H9 (cell line): Measurements from ENCODE around the gene AFAP1. TPM values are rescaled to one million over a fixed set of nuclear protein-coding genes. Genes with fewer than 3 reads are reported as not detected.

ENCODE experiments used
- DNase-seq: peaks from one replicate; pipeline ENCODE4 v3.0.0-alpha.2; 2017
- H2AFZ ChIP-seq: one replicate; pipeline ENCODE4 v1.6.1; 2013; ENCODE audit warnings: mild to moderate bottlenecking, low read length, control low read depth, moderate library complexity
- H2AK5ac ChIP-seq: 2 replicates; pipeline ENCODE4 v1.6.1; 2013; ENCODE audit warnings: low read length, control low read depth, mixed read lengths; ENCODE audit not compliant: insufficient read length
- H2BK120ac ChIP-seq: one replicate; pipeline ENCODE4 v1.6.1; 2013; ENCODE audit warnings: low read depth, mild to moderate bottlenecking, low read length, control low read depth, inconsistent platforms; ENCODE audit not compliant: poor library complexity, severe bottlenecking
- H2BK12ac ChIP-seq: 2 replicates; pipeline ENCODE4 v1.6.1; 2013; ENCODE audit warnings: low read length, control low read depth, mixed read lengths, low read depth; ENCODE audit not compliant: insufficient read length
- H2BK15ac ChIP-seq: 2 replicates; pipeline ENCODE4 v1.6.1; 2013; ENCODE audit warnings: low read depth, low read length, control low read depth
- H2BK20ac ChIP-seq: one replicate; pipeline ENCODE4 v1.6.1; 2013; ENCODE audit warnings: low read depth, mild to moderate bottlenecking, low read length, control low read depth, inconsistent platforms; ENCODE audit not compliant: poor library complexity, severe bottlenecking
- H2BK5ac ChIP-seq: 2 replicates; pipeline ENCODE4 v1.6.1; 2013; ENCODE audit warnings: low read length, control low read depth, mixed read lengths; ENCODE audit not compliant: insufficient read length
- H3K14ac ChIP-seq: 2 replicates; pipeline ENCODE4 v1.6.1; 2013; ENCODE audit warnings: low read length, control low read depth; ENCODE audit not compliant: insufficient read depth
- H3K18ac ChIP-seq: 2 replicates; pipeline ENCODE4 v1.6.1; 2013; ENCODE audit warnings: low read depth, mild to moderate bottlenecking, mixed read lengths, low read length, control low read depth; ENCODE audit not compliant: insufficient read length
- H3K23ac ChIP-seq: 2 replicates; pipeline ENCODE4 v1.6.1; 2013; ENCODE audit warnings: low read length, control low read depth, mixed read lengths, low read depth; ENCODE audit not compliant: insufficient read length
- H3K23me2 ChIP-seq: 2 replicates; pipeline ENCODE4 v1.6.1; 2013; ENCODE audit warnings: low read depth, mild to moderate bottlenecking, mixed read lengths, low read length, control low read depth; ENCODE audit not compliant: insufficient read length, poor library complexity, severe bottlenecking
- H3K27ac ChIP-seq: 2 replicates; pipeline ENCODE4 v1.5.1; 2013; ENCODE audit warnings: low read length, control low read depth, mixed read lengths, low read depth; ENCODE audit not compliant: insufficient read length
- H3K27me3 ChIP-seq: 2 replicates; pipeline ENCODE4 v1.6.1; 2013; ENCODE audit warnings: low read length, control low read depth, inconsistent platforms; ENCODE audit not compliant: insufficient read depth
- H3K4ac ChIP-seq: 2 replicates; pipeline ENCODE4 v1.6.1; 2013; ENCODE audit warnings: low read depth, mild to moderate bottlenecking, control low read depth, inconsistent platforms, low read length, moderate library complexity
- H3K4me1 ChIP-seq: 2 replicates; pipeline ENCODE4 v1.6.1; 2013; ENCODE audit warnings: low read length, control low read depth, inconsistent platforms; ENCODE audit not compliant: insufficient read depth
- H3K4me2 ChIP-seq: 2 replicates; pipeline ENCODE4 v1.6.1; 2013; ENCODE audit warnings: low read length, control low read depth, mixed read lengths; ENCODE audit not compliant: insufficient read length, insufficient read depth
- H3K56ac ChIP-seq: 2 replicates; pipeline ENCODE4 v1.6.1; 2013; ENCODE audit warnings: low read depth, mild to moderate bottlenecking, mixed read lengths, low read length, control low read depth; ENCODE audit not compliant: insufficient read length
- H3K79me1 ChIP-seq: 2 replicates; pipeline ENCODE4 v1.6.1; 2013; ENCODE audit warnings: low read depth, mild to moderate bottlenecking, moderate library complexity, low read length, control low read depth, inconsistent platforms; ENCODE audit not compliant: insufficient read depth, poor library complexity, severe bottlenecking
- H3K79me2 ChIP-seq: 2 replicates; pipeline ENCODE4 v1.6.1; 2013; ENCODE audit warnings: low read length, control low read depth, inconsistent platforms; ENCODE audit not compliant: insufficient read depth
- H3K9ac ChIP-seq: 2 replicates; pipeline ENCODE4 v1.6.1; 2013; ENCODE audit warnings: low read length, control low read depth, mixed read lengths; ENCODE audit not compliant: insufficient read length; ENCODE audit errors: extremely low read depth
- H3K9me3 ChIP-seq: one replicate; pipeline ENCODE4 v1.6.1; 2013; ENCODE audit warnings: low read depth, low read length, inconsistent platforms; ENCODE audit not compliant: control insufficient read depth
- H3T11ph ChIP-seq: one replicate; pipeline ENCODE4 v1.6.1; 2013; ENCODE audit warnings: mild to moderate bottlenecking, low read length, control low read depth, inconsistent platforms
- H4K20me1 ChIP-seq: one replicate; pipeline ENCODE4 v1.6.1; 2013; ENCODE audit not compliant: control insufficient read depth, insufficient read length, insufficient read depth
- H4K5ac ChIP-seq: 2 replicates; pipeline ENCODE4 v1.6.1; 2013; ENCODE audit warnings: low read depth, mild to moderate bottlenecking, mixed read lengths, low read length, control low read depth; ENCODE audit not compliant: insufficient read length
- H4K8ac ChIP-seq: replicated peaks from 2 replicates; pipeline ENCODE4 v1.6.1; 2013; ENCODE audit warnings: low read length, control low read depth, mixed read lengths, low read depth; ENCODE audit not compliant: insufficient read length
- H4K91ac ChIP-seq: 2 replicates; pipeline ENCODE4 v1.6.1; 2013; ENCODE audit warnings: low read depth, mild to moderate bottlenecking, moderate library complexity, mixed read lengths, low read length, control low read depth; ENCODE audit not compliant: insufficient read length
- H3K27ac Mint-ChIP-seq, 3 experiments: 2 replicates in 2 of 3; 3 replicates in 1 of 3; pipeline ENCODE4 v1.8.0; 2020 to 2021; ENCODE audit warnings: mixed read lengths in 3 of 3, mild to moderate bottlenecking in 1 of 3, moderate library complexity in 1 of 3
- H3K27me3 Mint-ChIP-seq: 2 replicates; pipeline ENCODE4 v1.8.0; 2021; ENCODE audit warnings: low read depth, mild to moderate bottlenecking, moderate library complexity, mixed read lengths
- H3K36me3 Mint-ChIP-seq, 3 experiments: 2 replicates in 2 of 3; 3 replicates in 1 of 3; pipeline ENCODE4 v1.8.0; 2020 to 2021; ENCODE audit warnings: low read depth in 3 of 3, mixed read lengths in 3 of 3; ENCODE audit not compliant: insufficient read depth in 1 of 3
- H3K4me1 Mint-ChIP-seq, 2 experiments: 2 replicates each; pipeline ENCODE4 v1.8.0; 2020; ENCODE audit warnings: mixed read lengths in 2 of 2
- H3K4me3 Mint-ChIP-seq, 2 experiments: 2 replicates in 1 of 2; 3 replicates in 1 of 2; pipeline ENCODE4 v1.8.0; 2020 to 2021; ENCODE audit warnings: mild to moderate bottlenecking in 2 of 2, mixed read lengths in 2 of 2, moderate library complexity in 1 of 2
- H3K9me3 Mint-ChIP-seq, 2 experiments: 2 replicates in 1 of 2; 3 replicates in 1 of 2; pipeline ENCODE4 v1.8.0; 2020; ENCODE audit warnings: mild to moderate bottlenecking in 2 of 2, mixed read lengths in 2 of 2, moderate library complexity in 1 of 2
- CTCF ChIP-seq: fragments of 200-600 bp; sonication (generic); conservative IDR thresholded peaks from 3 replicates; pipeline ENCODE4 v1.8.0; 2021; ENCODE audit warnings: antibody characterized with exemption, mild to moderate bottlenecking
- WGBS: extraction: QIAGEN DNeasy Blood & Tissue Kit; methylation state at CpG from one replicate; pipeline ENCODE4 v1.1.7; 2013; ENCODE audit warnings: missing lambda C conversion rate, low lambda C conversion rate, mixed read lengths; ENCODE audit not compliant: insufficient read length; ENCODE audit errors: extremely low coverage; 5-methylcytosine and 5-hydroxymethylcytosine counted together
- total RNA-seq: library from RNA; stranded (reverse); gene quantifications from 2 replicates; pipeline ENCODE4 v1.2.1, GENCODE V29; 2021

AFAP1 gene
- total RNA-seq, 1 experiment from 2014 or later = 6.5 TPM

- no peak overlapping the region for H2AK5ac ChIP-seq
- Mint-ChIP-seq H3K9me3 (peaks cover 0 to 4% of the 10 kb centered on the region in 2 experiments; a peak in 3 of 5 replicates), H3K4me3 (no peak overlapping the region), H3K36me3 (peaks cover 0 to 4% (median 3%) of the 10 kb centered on the region in 3 experiments; a peak in 2 of 7 replicates), H3K27me3 (no peaks in the 10 kb centered on the region), H3K4me1 (peaks cover 6 to 9% of the 10 kb centered on the region in 2 experiments), H3K27ac (peak overlapping the region in 2 of 3 experiments; percentile 16 to 85; a peak in 3 of 7 replicates)
- H4K5ac ChIP-seq = no peak overlapping the region
- H3K56ac ChIP-seq = no peak overlapping the region
- no peak overlapping the region for H3K23ac ChIP-seq
- no peak overlapping the region for H3K27ac ChIP-seq
- no peak overlapping the region for H3K18ac ChIP-seq
- no peak overlapping the region for H3K4ac ChIP-seq
- H2BK5ac ChIP-seq = no peak overlapping the region
- no peaks in the 10 kb centered on the region for H4K20me1 ChIP-seq
- no peak overlapping the region for H2BK12ac ChIP-seq
- DNase-seq = no peak
- no peaks in the 10 kb centered on the region for H3K23me2 ChIP-seq
- H3K79me2 ChIP-seq = no peaks in the 10 kb centered on the region
- WGBS = no CpG with 5 or more reads among the region's 21 CpGs
- H2BK20ac ChIP-seq = no peak overlapping the region
- H3T11ph ChIP-seq = no peak overlapping the region
- no peak overlapping the region for H2BK120ac ChIP-seq
- no peak overlapping the region for H2AFZ ChIP-seq
- no peak overlapping the region for H3K14ac ChIP-seq
- no peaks in the 10 kb centered on the region for H3K27me3 ChIP-seq
- H4K91ac ChIP-seq = no peak overlapping the region
- H3K4me1 ChIP-seq = no peaks in the 10 kb centered on the region
- H3K79me1 ChIP-seq = no peaks in the 10 kb centered on the region
- H4K8ac ChIP-seq = no peak overlapping the region
- H3K4me2 ChIP-seq = no peak overlapping the region
- no peak overlapping the region for H2BK15ac ChIP-seq
- no peak for TF ChIP-seq CTCF
- no peaks in the 10 kb centered on the region for H3K9me3 ChIP-seq
- no peak overlapping the region for H3K9ac ChIP-seq
Observed at GRCh38 chr4:7985891-7986441, 46.3 kb upstream of the AFAP1 start.
